GDM1 (cell line): ENCODE results near the gene ATG16L1.
A peak's percentile ranks its signal among the peaks of the same experiment; 100 is the strongest.

Source experiments
- DNase-seq: peaks from one replicate; lab custom pipeline; 2025; lab: John Stamatoyannopoulos, UW

Gene ATG16L1

DNA sequence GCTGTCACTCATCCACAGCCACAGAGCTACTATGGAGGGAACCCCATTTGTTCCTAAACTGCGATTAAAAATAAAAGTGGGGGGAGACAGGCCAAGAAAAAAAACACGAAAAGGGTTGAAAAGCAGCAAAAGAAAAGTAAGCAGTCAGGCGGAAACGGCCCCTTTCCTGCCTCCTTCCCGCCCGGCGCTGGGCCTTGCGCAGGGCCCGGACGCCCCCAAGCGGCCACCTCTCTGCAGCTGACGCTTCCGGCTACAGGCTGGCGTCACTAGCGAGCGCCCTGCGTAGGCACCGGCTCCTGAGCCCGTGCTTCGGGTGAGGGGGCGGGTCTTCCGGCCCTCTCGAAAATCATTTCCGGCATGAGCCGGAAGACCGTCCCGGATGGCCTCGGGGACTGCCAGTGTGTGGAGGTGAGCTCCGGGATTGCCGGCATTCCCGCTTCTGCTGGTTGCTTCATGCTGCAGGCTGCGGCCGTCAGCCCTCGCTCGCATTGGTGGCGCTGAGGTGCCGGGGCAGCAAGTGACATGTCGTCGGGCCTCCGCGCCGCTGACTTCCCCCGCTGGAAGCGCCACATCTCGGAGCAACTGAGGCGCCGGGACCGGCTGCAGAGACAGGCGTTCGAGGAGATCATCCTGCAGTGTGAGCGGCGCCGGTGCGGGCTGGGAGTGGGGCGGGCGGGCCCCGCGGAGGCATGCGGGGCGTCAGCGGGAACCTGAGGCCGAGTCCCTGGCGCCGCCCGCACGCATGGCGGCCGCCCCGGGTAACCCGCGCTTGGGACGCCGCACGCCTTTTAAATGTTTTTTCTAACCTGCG lies at the start of gene ATG16L1:
ATG16L1 (plus strand) TSS at position 368 of the 811 bp plus-strand sequence; CDS start at position 523, 155 bp downstream.
- peak; percentile 93 for DNase-seq

DNA sequence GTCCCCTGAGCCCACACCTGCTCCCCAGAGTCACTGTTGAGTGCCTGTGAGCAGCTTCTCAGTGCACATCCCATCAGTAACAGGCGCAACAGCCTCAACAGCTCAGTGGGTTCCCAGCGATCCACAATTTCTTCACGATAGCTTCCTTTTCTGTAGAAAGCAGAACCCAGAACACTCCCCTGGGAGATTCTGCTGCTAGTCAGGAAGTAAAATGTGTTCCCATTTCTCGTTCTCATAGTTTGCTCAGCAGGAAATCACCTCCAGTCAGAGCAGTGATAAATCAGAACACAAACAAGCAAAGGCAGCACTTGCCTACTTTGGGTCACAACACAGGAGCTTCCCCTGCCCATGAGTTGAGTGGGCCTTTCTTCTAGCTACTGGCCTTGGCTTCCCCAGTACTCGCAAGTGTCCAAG lies 48.9 kb upstream of the ATG16L1 start:
- DNase-seq: no peak

- DNase-seq: no peak
Measured at GRCh38 chr2:233203060-233203459, 48.4 kb upstream of the ATG16L1 start.

DNA sequence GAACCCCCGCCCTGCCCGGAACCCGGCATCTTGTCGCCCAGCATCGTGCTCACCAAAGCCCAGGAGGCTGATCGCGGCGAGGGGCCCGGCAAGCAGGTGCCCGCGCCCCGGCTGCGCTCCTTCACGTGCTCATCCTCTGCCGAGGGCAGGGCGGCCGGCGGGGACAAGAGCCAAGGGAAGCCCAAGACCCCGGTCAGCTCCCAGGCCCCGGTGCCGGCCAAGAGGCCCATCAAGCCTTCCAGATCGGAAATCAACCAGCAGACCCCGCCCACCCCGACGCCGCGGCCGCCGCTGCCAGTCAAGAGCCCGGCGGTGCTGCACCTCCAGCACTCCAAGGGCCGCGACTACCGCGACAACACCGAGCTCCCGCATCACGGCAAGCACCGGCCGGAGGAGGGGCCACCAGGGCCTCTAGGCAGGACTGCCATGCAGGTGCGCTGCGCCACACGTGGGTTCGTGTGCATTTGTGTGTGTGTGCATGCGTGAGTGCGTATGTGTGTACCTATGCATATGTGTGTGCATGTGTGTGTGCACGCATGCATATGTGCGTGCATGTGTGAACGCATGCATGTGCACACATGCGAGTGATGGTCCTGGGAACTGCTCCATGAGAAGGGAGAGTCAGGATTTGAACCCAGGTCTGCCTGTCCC lies 47.1 kb upstream of the ATG16L1 start:
- DNase-seq: no peak

DNA sequence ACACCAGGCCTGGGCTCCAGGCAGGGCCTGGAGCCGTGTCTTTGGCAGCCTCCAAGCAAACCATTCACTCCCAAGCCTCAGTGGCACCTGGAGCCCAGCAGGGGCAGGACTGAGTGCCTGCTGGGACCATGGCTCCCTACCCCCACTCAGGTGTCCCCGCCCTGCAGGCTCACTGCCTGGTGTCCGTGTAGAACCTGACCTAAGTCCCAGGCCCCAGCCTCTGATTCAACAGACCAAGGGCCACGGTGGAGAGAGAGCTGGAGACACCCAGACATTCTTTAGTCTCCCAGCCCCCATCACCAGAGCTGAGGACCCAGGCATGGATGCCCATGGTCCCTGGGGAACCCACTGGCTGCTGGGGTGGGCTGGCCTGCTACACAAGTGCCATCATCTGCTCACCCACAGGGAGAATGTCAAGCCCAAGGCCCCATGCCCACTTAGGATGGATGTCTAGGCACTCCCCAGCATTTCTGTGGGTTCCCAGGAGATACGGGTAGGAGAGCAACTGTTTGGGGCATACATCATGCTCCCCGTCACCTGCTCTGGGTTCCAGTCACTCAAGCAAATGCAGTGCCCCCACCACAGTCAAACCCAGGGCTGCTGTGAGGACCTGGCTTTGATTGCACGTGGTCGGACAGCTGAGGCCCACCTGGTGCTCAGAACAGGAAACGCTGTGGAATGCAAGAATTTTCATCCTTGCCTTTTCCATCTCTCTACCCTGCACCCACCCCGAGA lies 42.9 kb upstream of the ATG16L1 start:
- DNase-seq: no peak

GRCh38 chr2:233209117-233209532 lies 42.3 kb upstream of the ATG16L1 start:
- DNase-seq: no peak

DNA sequence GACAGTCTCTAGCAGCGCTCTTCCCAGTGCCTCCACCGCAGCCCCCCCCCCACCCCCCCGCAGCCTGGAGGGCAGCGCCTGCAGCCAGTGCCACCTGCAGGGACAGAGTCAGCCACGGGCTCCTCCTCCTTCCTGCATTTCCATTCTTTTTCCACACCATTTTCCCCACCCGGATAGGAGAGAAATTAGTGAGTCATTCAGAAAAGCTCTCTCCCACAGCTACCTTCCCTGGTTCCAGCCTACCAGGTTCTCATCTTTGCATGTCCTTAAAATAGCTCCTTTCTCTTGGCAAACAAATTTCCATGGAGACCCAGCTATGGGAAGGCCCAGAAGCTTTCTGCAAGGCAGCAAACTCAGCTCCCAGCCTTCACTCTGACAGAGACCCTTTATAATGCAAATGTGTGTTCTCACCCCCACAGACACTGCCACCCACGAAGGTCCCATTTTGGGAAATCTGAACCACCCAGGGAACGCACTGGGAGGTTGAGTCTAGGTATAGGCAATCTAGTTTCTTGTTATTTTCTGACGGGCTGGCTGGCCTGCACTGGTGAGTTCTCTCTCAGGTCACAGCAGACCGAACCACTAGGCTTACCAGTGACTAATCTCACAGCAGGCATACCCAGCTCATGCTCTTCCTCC lies 41.8 kb upstream of the ATG16L1 start:
- DNase-seq: no peak

DNA sequence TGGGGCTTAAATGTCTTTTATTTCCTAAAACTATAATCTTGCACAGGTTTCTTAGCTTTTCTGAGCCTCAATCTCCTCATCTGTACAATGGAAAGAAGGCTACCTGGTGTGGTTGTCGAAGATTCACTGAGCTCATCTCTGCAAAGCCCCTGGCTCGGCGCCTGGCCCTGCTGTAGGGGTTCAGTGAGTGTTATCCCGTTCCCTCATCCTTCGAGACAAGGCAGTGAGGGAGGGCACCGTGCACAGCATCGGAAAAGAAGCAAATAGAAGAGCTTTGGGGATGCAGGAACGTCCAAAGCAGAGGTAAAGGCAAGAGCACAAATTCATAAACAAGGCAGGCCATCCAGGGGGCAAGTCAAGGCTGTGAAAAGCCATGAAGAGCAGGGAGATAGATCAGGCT lies 41.2 kb upstream of the ATG16L1 start:
- no peak for DNase-seq

- no peak for DNase-seq
Measured at GRCh38 chr2:233210843-233211547, 40.5 kb upstream of the ATG16L1 start.

DNA sequence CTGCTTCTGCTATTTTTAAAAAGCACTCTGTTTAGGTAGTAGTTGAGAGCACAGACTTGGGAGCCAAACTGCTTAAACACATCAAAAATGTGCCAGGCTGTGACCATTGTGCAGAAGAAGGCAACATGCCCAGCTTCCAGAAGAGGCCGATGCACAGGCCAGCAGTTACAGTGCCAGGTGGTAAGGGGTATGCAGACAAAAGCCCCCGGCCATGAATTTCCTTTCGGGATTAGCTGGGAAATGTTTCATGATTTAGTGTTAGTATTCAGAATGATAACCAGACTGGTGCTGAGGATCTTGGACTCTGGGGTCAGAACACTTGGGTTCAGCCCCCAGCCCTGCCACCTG lies 40.0 kb upstream of the ATG16L1 start:
- no peak for DNase-seq

- DNase-seq: no peak
Measured at GRCh38 chr2:233213011-233213410, 38.5 kb upstream of the ATG16L1 start.

- DNase-seq: no peak
Measured at GRCh38 chr2:233213975-233214374, 37.5 kb upstream of the ATG16L1 start.

GRCh38 chr2:233217892-233218377 lies 33.5 kb upstream of the ATG16L1 start:
- no peak for DNase-seq

DNA sequence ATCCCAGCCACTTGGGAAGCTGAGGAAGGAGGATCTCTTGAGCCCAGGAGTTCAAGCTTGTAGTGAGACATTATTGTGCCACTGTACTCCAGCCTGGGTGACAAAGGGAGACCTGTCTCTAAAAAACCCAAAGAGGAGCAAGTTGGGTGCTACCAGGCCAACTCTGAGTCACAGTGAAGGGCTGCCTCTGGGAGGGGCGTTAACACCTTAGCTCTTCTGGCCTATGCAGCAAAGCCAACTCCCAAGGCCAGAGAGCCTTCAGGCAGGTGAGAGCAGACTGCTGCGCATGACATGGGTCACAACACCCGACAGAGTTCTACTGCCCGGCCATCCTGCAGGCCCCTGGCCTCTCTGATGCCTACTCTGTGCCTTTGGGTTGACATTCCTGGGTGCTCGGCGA lies 32.6 kb upstream of the ATG16L1 start:
- no peak for DNase-seq

- DNase-seq: no peak
Measured at GRCh38 chr2:233219848-233220247, 31.6 kb upstream of the ATG16L1 start.

DNA sequence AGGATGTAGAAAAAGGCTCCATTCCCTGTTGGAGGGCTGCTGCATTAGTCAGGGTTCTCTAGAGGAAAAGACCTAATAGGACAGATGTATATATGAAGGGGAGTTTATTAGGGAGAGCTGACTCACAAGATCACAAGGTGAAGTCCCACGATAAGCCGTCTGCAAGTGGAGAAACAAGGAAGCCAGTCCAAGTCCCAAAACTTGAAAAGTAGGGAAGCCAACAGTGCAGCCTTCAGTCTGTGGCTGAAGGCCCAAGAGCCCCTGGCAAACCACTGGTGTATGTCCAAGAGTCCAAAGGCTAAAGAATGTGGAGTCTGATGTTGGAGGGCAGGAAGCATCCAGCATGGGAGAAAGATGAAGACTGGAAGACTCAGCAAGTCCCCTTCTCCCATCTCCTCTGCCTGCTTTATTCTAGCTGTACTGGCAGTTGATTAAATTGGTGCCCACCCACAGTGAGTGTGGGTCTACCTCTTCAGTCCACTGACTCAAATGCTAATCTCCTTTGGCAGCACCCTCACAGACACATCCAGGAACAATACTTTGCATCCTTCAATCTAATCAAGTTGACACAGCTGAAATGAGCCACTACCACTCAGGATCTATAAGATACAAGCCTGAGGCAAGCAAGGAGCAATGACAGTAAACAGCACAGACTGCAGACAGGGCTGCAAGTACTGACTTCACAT lies 30.0 kb upstream of the ATG16L1 start:
- no peak for DNase-seq

DNA sequence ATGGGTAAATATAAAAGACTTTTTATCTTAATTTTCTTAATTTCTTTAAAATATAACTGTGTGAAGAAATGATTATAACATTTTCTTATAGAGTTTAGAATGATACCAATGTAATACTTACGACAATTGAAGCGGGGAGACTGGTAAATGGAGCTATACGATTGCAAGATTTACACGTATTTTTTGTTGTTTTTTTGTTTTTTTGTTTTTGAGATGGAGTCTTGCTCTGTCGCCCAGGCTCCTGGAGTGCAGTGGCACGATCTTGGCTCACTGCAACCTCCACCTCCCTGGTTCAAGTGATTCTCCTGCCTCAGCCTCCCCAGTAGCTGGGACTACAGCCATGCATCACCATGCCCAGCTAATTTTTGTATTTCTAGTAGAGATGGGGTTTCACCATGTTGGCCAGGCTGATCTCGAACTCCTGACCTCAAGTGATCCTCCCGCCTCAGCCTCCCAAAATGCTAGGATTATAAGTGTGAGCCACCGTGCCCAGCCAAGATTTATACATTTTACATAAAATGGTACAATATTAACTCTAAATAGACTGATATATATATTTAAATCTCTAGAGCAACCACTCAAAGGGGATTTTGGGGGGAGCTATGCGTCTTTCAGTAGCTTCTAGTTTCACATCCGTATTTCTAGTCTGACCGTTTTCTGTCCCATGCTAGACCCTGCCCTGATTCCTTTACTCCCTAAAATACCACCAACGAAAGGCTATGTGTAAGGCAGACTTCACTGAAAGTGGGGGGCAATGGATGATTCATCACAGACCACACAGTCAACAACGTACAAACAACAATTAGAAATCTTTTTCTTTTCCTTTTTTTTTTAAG lies 28.2 kb upstream of the ATG16L1 start:
- no peak for DNase-seq

GRCh38 chr2:233225230-233226068 lies 26.0 kb upstream of the ATG16L1 start:
- no peak for DNase-seq

GRCh38 chr2:233226511-233227031 lies 24.9 kb upstream of the ATG16L1 start:
- no peak for DNase-seq
